HCT116 (cell line): ENCODE data around the gene ITPR1.

Source experiments
- CTCF ChIP-seq, 3 experiments: fragments of 200-600 bp in 1 of 3; sonication (generic) in 1 of 3; IDR thresholded peaks in 2 of 3; conservative IDR thresholded peaks in 1 of 3; 2 replicates each; pipeline ENCODE4 v1.5.1; 2012 to 2017; ENCODE audit warnings: low read depth in 2 of 3, low read length in 2 of 3, antibody characterized with exemption in 1 of 3, borderline replicate concordance in 1 of 3, control low read depth in 1 of 3, mild to moderate bottlenecking in 1 of 3, mixed read lengths in 1 of 3, mixed run types in 1 of 3, moderate library complexity in 1 of 3; ENCODE audit not compliant: insufficient read depth in 1 of 3
- ELF1 ChIP-seq: IDR thresholded peaks from 2 replicates; pipeline ENCODE4 v1.6.1; 2012; ENCODE audit warnings: low read depth, borderline replicate concordance
- EZH2phosphoT487 ChIP-seq: fragments of 200-600 bp; IDR thresholded peaks from 2 replicates; pipeline ENCODE4 v1.6.1; 2018; ENCODE audit warnings: antibody characterized with exemption, borderline replicate concordance
- JUND ChIP-seq: IDR thresholded peaks from 2 replicates; pipeline ENCODE4 v1.6.1; 2012
- POLR2A ChIP-seq: IDR thresholded peaks from 2 replicates; pipeline ENCODE4 v1.7.0; 2011; ENCODE audit warnings: borderline replicate concordance; ENCODE audit not compliant: insufficient read depth, insufficient read length; ENCODE audit errors: extremely low read depth
- RAD21 ChIP-seq: IDR thresholded peaks from 2 replicates; pipeline ENCODE4 v1.6.1; 2012; ENCODE audit warnings: low read depth, mild to moderate bottlenecking
- SRF ChIP-seq: IDR thresholded peaks from 2 replicates; pipeline ENCODE4 v1.6.1; 2012; ENCODE audit warnings: low read depth
- TF ChIP-seq, protein P1 (sequence below): IDR thresholded peaks from 2 replicates; pipeline ENCODE4 v1.6.1; 2012; ENCODE audit warnings: low read depth
- TF ChIP-seq, protein P2 (sequence below): IDR thresholded peaks from 2 replicates; pipeline ENCODE4 v1.6.1; 2012

- TF ChIP-seq CTCF (IDR thresholded peaks at IDR 0.05 in 2 of 3, conservative IDR thresholded peaks at IDR 0.05 in 1 of 3; ENCODE audit: borderline replicate concordance in 1 of 3, insufficient read depth in 1 of 3, low read depth in 2 of 3, low read length in 2 of 3): no peak
- TF ChIP-seq POLR2A: no peak
- TF ChIP-seq, protein P1, sequence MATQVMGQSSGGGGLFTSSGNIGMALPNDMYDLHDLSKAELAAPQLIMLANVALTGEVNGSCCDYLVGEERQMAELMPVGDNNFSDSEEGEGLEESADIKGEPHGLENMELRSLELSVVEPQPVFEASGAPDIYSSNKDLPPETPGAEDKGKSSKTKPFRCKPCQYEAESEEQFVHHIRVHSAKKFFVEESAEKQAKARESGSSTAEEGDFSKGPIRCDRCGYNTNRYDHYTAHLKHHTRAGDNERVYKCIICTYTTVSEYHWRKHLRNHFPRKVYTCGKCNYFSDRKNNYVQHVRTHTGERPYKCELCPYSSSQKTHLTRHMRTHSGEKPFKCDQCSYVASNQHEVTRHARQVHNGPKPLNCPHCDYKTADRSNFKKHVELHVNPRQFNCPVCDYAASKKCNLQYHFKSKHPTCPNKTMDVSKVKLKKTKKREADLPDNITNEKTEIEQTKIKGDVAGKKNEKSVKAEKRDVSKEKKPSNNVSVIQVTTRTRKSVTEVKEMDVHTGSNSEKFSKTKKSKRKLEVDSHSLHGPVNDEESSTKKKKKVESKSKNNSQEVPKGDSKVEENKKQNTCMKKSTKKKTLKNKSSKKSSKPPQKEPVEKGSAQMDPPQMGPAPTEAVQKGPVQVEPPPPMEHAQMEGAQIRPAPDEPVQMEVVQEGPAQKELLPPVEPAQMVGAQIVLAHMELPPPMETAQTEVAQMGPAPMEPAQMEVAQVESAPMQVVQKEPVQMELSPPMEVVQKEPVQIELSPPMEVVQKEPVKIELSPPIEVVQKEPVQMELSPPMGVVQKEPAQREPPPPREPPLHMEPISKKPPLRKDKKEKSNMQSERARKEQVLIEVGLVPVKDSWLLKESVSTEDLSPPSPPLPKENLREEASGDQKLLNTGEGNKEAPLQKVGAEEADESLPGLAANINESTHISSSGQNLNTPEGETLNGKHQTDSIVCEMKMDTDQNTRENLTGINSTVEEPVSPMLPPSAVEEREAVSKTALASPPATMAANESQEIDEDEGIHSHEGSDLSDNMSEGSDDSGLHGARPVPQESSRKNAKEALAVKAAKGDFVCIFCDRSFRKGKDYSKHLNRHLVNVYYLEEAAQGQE: no peak
- TF ChIP-seq JUND: no peak
- TF ChIP-seq SRF: no peak
- TF ChIP-seq, protein P2, sequence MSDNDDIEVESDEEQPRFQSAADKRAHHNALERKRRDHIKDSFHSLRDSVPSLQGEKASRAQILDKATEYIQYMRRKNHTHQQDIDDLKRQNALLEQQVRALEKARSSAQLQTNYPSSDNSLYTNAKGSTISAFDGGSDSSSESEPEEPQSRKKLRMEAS: no peak
- no peak for TF ChIP-seq EZH2phosphoT487
- TF ChIP-seq RAD21: no peak
- no peak for TF ChIP-seq ELF1
Measured at GRCh38 chr3:4749567-4750002, 256.4 kb downstream of the ITPR1 start.
